AG10803 (cell line): ENCODE measurements around the gene FEM1C.

Experiments
- DNase-seq: peaks from one replicate; pipeline ENCODE4 v3.0.0; 2010; ENCODE audit warnings: low read depth
- H3K4me3 ChIP-seq: 2 replicates; pipeline ENCODE4 v1.5.1; 2011; ENCODE audit warnings: mild to moderate bottlenecking, low read length, control low read depth
- TF ChIP-seq, protein P1 (sequence below): conservative IDR thresholded peaks from 2 replicates; pipeline ENCODE4 v1.5.1; 2011; ENCODE audit warnings: mild to moderate bottlenecking, low read length, control low read depth, inconsistent platforms

FEM1C gene

DNA sequence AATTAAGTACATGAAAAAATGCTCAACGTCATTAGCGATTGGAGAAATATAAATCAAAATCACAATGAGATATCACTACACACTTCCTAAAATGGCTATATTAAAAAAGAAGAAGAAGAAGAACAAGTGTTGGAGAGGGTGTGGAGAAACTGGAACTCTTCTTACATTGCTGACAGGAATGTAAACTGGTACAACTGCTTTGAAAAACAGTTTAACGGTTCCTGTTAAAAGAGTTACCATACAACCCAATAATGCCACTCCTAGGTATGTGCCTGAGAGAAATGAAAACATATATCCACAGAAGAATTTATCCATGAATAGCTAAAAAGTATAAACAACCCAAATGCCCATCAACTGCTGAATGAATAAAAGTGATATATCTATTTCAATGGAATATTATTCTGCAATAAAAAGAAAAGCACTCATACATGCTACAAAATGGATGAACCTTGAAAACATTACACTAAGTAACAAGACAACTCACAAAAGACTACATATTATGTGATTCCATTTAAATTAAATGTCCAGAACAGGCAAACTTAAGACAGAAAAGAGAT lies 9.0 kb downstream of the FEM1C start:
- TF ChIP-seq, protein P1, sequence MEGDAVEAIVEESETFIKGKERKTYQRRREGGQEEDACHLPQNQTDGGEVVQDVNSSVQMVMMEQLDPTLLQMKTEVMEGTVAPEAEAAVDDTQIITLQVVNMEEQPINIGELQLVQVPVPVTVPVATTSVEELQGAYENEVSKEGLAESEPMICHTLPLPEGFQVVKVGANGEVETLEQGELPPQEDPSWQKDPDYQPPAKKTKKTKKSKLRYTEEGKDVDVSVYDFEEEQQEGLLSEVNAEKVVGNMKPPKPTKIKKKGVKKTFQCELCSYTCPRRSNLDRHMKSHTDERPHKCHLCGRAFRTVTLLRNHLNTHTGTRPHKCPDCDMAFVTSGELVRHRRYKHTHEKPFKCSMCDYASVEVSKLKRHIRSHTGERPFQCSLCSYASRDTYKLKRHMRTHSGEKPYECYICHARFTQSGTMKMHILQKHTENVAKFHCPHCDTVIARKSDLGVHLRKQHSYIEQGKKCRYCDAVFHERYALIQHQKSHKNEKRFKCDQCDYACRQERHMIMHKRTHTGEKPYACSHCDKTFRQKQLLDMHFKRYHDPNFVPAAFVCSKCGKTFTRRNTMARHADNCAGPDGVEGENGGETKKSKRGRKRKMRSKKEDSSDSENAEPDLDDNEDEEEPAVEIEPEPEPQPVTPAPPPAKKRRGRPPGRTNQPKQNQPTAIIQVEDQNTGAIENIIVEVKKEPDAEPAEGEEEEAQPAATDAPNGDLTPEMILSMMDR = no peak
- no peak for DNase-seq
- H3K4me3 ChIP-seq = no peak overlapping the region

DNA sequence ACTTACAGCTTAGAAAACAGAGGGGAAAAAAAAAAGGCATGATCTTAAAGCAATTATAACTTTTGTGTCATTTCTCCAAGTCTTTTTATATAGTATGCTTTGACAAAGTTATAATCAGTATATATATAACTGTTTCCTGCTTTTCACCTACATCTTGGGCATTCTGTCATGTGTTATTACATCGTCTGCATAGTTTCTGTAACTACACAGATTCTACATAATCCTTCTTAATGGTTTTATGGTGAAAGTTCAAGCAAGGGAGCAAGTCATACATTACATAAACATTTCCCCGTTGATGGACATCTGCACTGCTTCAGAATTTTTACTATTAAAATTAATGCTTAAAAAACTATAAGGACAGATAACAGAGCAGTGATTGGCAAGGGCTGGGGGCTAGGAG lies 12.1 kb downstream of the FEM1C start:
- no peak overlapping the region for H3K4me3 ChIP-seq
- TF ChIP-seq, protein P1 = no peak
- DNase-seq = peak; percentile 8

DNA sequence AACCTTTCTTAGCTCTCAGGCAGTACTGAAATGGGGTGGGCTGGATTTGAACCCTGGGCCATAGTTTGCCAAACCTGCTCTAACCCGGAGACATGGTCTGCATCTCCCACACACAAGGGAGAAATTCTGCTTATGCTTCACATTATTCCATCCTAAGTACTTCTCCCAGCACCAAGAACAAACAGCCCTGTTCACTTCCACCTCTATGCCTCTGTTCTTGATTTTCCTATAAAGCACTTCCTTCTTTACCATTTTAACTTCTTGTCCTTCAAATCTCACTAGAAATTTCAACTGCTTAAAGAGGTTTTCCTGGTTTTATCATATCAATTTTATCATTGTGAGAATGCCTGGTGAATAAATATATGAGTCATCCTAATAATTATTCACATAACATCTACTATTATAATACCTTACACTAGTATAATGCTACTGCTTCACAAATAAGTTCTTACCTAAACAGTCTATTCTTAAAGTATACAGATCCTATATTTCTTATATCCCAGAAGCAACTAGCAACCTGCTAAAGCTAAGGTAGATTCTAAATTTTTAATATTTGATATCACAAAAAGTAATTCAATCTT lies 12.7 kb downstream of the FEM1C start:
- TF ChIP-seq, protein P1 = no peak

DNA sequence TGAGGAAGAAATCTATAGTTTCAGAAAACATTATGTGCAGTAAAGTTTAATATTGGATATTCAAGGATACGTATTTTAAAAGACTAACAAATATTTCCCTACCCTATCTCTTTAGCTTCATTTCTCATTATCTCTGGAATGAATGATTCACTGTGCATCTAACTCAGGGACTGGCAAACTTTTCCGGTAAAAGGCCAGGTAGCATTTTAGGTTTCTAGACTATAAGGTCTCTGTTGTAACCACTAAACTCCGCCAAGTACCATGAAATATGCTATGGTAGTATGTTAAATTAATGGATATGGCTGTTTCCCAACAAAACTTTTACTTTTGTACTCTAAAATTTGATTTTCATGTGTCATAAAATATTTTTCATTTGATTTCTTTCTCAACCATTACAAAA lies 13.2 kb downstream of the FEM1C start:
- TF ChIP-seq, protein P1 = no peak
- no peak for DNase-seq
- no peak overlapping the region for H3K4me3 ChIP-seq

More for the DNA sequence above, 12.7 kb downstream of the FEM1C start:
- DNase-seq = no peak
- H3K4me3 ChIP-seq = no peak overlapping the region

DNA sequence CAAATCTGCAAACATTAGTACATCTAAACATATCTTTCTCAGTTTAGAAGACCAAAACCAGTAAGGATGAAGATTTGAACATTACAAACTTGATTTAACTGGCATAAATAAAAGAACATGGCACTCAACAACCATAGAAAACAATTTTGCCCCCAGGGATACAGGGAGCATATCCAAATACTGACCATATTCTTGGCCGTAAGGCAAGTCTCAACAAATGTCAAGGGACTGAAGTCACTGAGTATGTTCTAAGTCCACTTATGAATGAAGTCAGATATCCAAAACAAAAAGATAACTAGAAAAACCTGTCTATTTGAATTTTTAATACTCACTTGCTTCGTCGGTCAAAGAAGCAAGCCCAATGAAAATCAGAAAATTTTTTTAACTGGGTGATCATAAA lies 14.1 kb downstream of the FEM1C start:
- DNase-seq = peak; percentile 54
- TF ChIP-seq, protein P1 = no peak
- H3K4me3 ChIP-seq = no peak overlapping the region

DNA sequence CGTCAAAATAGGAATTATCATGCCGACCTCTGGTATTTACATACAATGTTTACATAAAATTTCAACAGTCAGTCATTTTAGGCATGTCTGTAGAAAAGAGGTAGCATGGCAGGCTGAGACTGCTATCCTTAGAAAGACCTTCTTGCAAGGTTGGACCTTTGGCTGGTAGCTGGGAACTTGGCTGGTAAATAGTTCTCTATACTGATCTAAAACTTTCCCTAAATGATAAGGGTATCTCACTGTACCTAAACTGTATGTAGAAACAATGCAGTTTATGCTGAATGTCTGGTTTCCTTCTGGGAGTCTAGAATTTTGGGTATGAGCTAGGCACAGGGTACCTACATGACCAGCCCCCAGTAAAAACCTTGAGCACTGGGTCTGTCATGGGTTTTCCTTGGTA lies 18.0 kb downstream of the FEM1C start:
- H3K4me3 ChIP-seq = no peak overlapping the region
- DNase-seq = no peak
- TF ChIP-seq, protein P1 = no peak

DNA sequence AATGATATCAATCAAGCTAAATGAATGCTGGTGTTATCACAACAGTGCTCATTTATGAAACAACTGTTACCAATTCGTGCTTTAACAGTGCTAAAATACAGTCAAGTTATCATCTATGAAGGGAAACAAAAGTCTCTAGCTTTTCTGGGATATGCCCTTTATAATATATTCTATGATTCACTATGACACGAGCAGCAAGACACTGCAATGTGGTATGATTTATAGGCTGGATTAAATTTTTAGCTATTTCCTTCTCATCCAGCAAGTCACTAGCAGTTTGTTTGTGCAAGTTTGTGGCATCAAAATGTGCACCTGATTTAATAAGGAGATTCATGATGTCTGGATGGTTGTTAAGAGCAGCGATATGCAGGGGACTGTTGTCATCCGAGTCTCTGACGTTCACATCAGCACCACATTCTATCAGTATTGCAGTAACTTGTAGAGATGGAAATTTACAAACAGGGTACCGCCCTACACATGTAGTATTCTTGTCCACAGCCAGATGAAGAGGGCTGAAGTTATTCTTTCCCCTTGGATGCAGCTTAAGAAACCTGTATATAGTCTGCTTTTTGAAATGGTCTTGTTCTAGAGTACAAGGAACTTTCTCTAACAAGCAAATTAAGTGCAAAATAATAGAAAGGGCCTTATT lies 20.3 kb downstream of the FEM1C start:
- DNase-seq = no peak
- TF ChIP-seq, protein P1 = no peak
- no peak overlapping the region for H3K4me3 ChIP-seq
